Mucosa of descending colon (tissue), 3 donors: ENCODE results near the gene SLC7A6. TPM values are rescaled to one million over a fixed set of nuclear protein-coding genes. Genes with fewer than 3 reads are reported as not detected.
A peak's percentile ranks its signal among the peaks of the same experiment; 100 is the strongest.

Source experiments
- ATAC-seq: fragments of 200-7000 bp; cut with Tn5 transposase; one replicate; pipeline ENCODE4 v1.9.1; 2020; ENCODE audit warnings: mild to moderate bottlenecking, moderate library complexity
- DNase-seq, 3 donors: peaks; one replicate each; pipeline ENCODE4 v3.0.0-alpha.2; 2020
- H3K36me3 ChIP-seq: fragments of 200-600 bp; one replicate; pipeline ENCODE4 v1.8.0; 2021; ENCODE audit warnings: low read depth, mild to moderate bottlenecking
- H3K4me1 ChIP-seq: fragments of 200-600 bp; one replicate; pipeline ENCODE4 v1.8.0; 2021; ENCODE audit warnings: low read depth, mild to moderate bottlenecking
- H3K4me3 ChIP-seq: fragments of 200-600 bp; one replicate; pipeline ENCODE4 v1.8.0; 2021; ENCODE audit warnings: mild to moderate bottlenecking
- H3K9me3 ChIP-seq: fragments of 200-600 bp; one replicate; pipeline ENCODE4 v1.8.0; 2021; ENCODE audit warnings: mild to moderate bottlenecking
- CTCF ChIP-seq: fragments of 200-600 bp; IDR thresholded peaks from one replicate; pipeline ENCODE4 v1.8.0; 2022; ENCODE audit warnings: antibody characterized with exemption, mild to moderate bottlenecking
- intact Hi-C, 2 donors: fragments of 100-400 bp; cut with DNase I in 1 of 2; cut with micrococcal nuclease in 1 of 2; formaldehyde crosslinking; loops; one replicate each; pipeline versions ENCODE4 v1.11.0 to v1.11.1; 2022; cut with DNase I, micrococcal nuclease
- long read RNA-seq, 2 donors: library from polyadenylated mRNA; unstranded; transcript quantifications; one replicate each; pipeline ENCODE4 v2.0.0, GENCODE V29; 2019 to 2021
- total RNA-seq, 3 donors: library from RNA; stranded (reverse); fragmentation: NEBNext Ultra II Directional in 2 of 3; extraction: Animal tissue kit (Norgen Biotek cat#: 25700) in 2 of 3; gene quantifications; one replicate each; pipeline versions ENCODE4 v1.2.1 to v1.2.4, GENCODE V29; 2021 to 2023
- donor health status: DM: no; HTN: no; CAD: no; lungs with moderate emphysema.
- donor health status: DM: no; HTN: no; CAD: no.
- donor health status: DM: no; HTN: yes; CAD: no.

Gene SLC7A6
- total RNA-seq: 10 to 100 TPM; 35.0 to 41.4 (median 37.2) TPM
- long read RNA-seq, donor 1, partial matches to known transcripts: 5 of 15 reads
- long read RNA-seq, donor 1, other reads (novel, unspliced or antisense): 10 of 15 reads
- long read RNA-seq, donor 2, partial matches to known transcripts: 1 of 4 reads
- long read RNA-seq, donor 2, other reads (novel, unspliced or antisense): 2 of 4 reads

GRCh38 chr16:68264128-68265077 is at the start of gene SLC7A6:
TSS of gene SLC7A6 (plus strand) at chr16:68264526. CDS start at chr16:68274727, 10,201 bp downstream.
- H3K36me3 ChIP-seq: no peaks in the 10 kb centered on the region
- intact Hi-C loops: loop anchor here in 1 of 2 donors (5.0 kb wide), 1 partner anchor 63 kb away; no protein-coding TSS in a partner anchor
- DNase-seq (peak; percentile 81 to 88 (median 87)), ATAC-seq (peak; percentile 79)
- TF ChIP-seq CTCF: peak; percentile 78
- no peaks in the 10 kb centered on the region for H3K9me3 ChIP-seq
- H3K4me1 ChIP-seq: peaks cover 36% of the 10 kb centered on the region
- H3K4me3 ChIP-seq: peak within 1 kb of the TSS; percentile 64

- Histone ChIP-seq H3K36me3 (no peaks in the 10 kb centered on the region), H3K9me3 (no peaks in the 10 kb centered on the region), H3K4me1 (no peaks in the 10 kb centered on the region), H3K4me3 (no peak overlapping the region)
- ATAC-seq (no peak), DNase-seq (no peak)
- intact Hi-C loops: no loop called here
- TF ChIP-seq CTCF: no peak
Measured at GRCh38 chr16:68214726-68215125, 49.6 kb upstream of the SLC7A6 start.

GRCh38 chr16:68215302-68215701 is 49.0 kb upstream of the SLC7A6 start:
- Histone ChIP-seq H3K9me3 (no peaks in the 10 kb centered on the region), H3K4me1 (no peaks in the 10 kb centered on the region), H3K36me3 (no peaks in the 10 kb centered on the region), H3K4me3 (no peak overlapping the region)
- ATAC-seq (no peak), DNase-seq (no peak)
- no peak for TF ChIP-seq CTCF
- intact Hi-C loops: no loop called here

GRCh38 chr16:68216240-68216639 is 48.1 kb upstream of the SLC7A6 start:
- DNase-seq (no peak), ATAC-seq (no peak)
- H3K9me3 ChIP-seq: no peaks in the 10 kb centered on the region
- no peaks in the 10 kb centered on the region for H3K4me1 ChIP-seq
- H3K4me3 ChIP-seq: no peak overlapping the region
- TF ChIP-seq CTCF: no peak
- intact Hi-C loops: no loop called here
- H3K36me3 ChIP-seq: no peaks in the 10 kb centered on the region

- no peak for ATAC-seq
- Histone ChIP-seq H3K4me1 (no peaks in the 10 kb centered on the region), H3K36me3 (no peaks in the 10 kb centered on the region), H3K4me3 (no peak overlapping the region), H3K9me3 (no peaks in the 10 kb centered on the region)
- no peak for TF ChIP-seq CTCF
- no peak for DNase-seq
- intact Hi-C loops: no loop called here
Measured at GRCh38 chr16:68217506-68217905, 46.8 kb upstream of the SLC7A6 start.
